Thyroid gland (tissue), 4 donors: ENCODE measurements around the gene B4GALT4.

Source experiments
- CTCF ChIP-seq, 6 experiments: fragments of 200-600 bp in 3 of 6; fragments of 450-650 bp in 3 of 6; sonication (generic) in 3 of 6; IDR thresholded peaks; one replicate each; pipeline ENCODE4 v1.5.1; 2016 to 2019; ENCODE audit warnings: antibody characterized with exemption in 6 of 6, mild to moderate bottlenecking in 2 of 6, inconsistent platforms in 1 of 6, moderate library complexity in 1 of 6
- POLR2A ChIP-seq, 2 donors: fragments of 450-650 bp; IDR thresholded peaks; one replicate each; pipeline ENCODE4 v1.6.1; 2017; ENCODE audit warnings: antibody characterized with exemption in 2 of 2, mild to moderate bottlenecking in 2 of 2, moderate library complexity in 1 of 2

GRCh38 chr3:119191800-119192199 is 48.9 kb downstream of the B4GALT4 start:
- TF ChIP-seq CTCF (IDR thresholded peaks at IDR 0.05) (no peak), POLR2A (IDR thresholded peaks at IDR 0.05) (no peak)
